Nephron (organoid): Measurements from ENCODE around the gene IL31.

Source experiments
- H3K27ac Mint-ChIP-seq, 3 experiments: 2 replicates each; pipeline ENCODE4 v1.8.0; 2020; ENCODE audit warnings: mixed read lengths in 3 of 3, mild to moderate bottlenecking in 2 of 3, moderate library complexity in 1 of 3
- H3K27me3 Mint-ChIP-seq: 2 replicates; pipeline ENCODE4 v1.8.0; 2021; ENCODE audit warnings: low read depth, mild to moderate bottlenecking, moderate library complexity, mixed read lengths
- H3K36me3 Mint-ChIP-seq: 2 replicates; pipeline ENCODE4 v1.8.0; 2020; ENCODE audit warnings: low read depth, mixed read lengths
- H3K4me1 Mint-ChIP-seq: 2 replicates; pipeline ENCODE4 v1.8.0; 2020; ENCODE audit warnings: mixed read lengths
- H3K4me3 Mint-ChIP-seq, 3 experiments: 2 replicates each; pipeline ENCODE4 v1.8.0; 2020; ENCODE audit warnings: mild to moderate bottlenecking in 3 of 3, mixed read lengths in 3 of 3, moderate library complexity in 2 of 3
- H3K9me3 Mint-ChIP-seq: 2 replicates; pipeline ENCODE4 v1.8.0; 2020; ENCODE audit warnings: mixed read lengths
- TF ChIP-seq, protein P1 (sequence below), 3 experiments: fragments of 200-600 bp; sonication (generic); IDR thresholded peaks; one replicate each; pipeline ENCODE4 v1.5.0; 2021; ENCODE audit warnings: antibody characterized with exemption in 3 of 3; ENCODE audit not compliant: unreplicated experiment in 3 of 3

Gene IL31

DNA sequence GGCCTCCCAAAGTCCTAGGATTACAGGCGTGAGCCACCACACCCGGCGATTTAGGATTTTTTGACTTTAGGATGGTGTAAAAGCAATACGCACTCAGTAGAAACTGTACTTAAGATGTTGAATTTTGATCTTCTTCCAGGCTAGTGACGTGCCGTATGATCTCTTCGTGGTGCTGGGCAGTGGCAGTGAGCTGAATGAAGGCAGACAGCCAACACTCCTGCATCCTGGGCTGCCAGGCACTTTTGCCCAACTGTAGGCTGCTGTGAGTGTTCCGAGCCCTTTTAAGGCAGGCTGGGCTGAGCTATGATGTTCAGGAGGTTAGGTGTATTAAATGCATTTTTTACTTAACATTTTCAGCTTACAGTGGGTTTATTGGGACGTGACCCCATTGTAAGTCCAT is 21.3 kb downstream of the IL31 start:
- TF ChIP-seq, protein P1, sequence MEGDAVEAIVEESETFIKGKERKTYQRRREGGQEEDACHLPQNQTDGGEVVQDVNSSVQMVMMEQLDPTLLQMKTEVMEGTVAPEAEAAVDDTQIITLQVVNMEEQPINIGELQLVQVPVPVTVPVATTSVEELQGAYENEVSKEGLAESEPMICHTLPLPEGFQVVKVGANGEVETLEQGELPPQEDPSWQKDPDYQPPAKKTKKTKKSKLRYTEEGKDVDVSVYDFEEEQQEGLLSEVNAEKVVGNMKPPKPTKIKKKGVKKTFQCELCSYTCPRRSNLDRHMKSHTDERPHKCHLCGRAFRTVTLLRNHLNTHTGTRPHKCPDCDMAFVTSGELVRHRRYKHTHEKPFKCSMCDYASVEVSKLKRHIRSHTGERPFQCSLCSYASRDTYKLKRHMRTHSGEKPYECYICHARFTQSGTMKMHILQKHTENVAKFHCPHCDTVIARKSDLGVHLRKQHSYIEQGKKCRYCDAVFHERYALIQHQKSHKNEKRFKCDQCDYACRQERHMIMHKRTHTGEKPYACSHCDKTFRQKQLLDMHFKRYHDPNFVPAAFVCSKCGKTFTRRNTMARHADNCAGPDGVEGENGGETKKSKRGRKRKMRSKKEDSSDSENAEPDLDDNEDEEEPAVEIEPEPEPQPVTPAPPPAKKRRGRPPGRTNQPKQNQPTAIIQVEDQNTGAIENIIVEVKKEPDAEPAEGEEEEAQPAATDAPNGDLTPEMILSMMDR (IDR thresholded peaks at IDR 0.05; ENCODE audit: unreplicated experiment in 3 of 3) = no peak
- H3K36me3 Mint-ChIP-seq = no peaks in the 10 kb centered on the region
- H3K27ac Mint-ChIP-seq = no peak overlapping the region
- H3K4me1 Mint-ChIP-seq = no peaks in the 10 kb centered on the region
- no peaks in the 10 kb centered on the region for H3K27me3 Mint-ChIP-seq
- H3K4me3 Mint-ChIP-seq = no peak overlapping the region
- H3K9me3 Mint-ChIP-seq = no peaks in the 10 kb centered on the region

- no peaks in the 10 kb centered on the region for H3K4me1 Mint-ChIP-seq
Measured at GRCh38 chr12:122150127-122150681, 23.8 kb downstream of the IL31 start.

GRCh38 chr12:122148657-122149056 is 25.4 kb downstream of the IL31 start:
- TF ChIP-seq, protein P1 (IDR thresholded peaks at IDR 0.05; ENCODE audit: unreplicated experiment in 3 of 3) = no peak
- Mint-ChIP-seq H3K4me1 (no peaks in the 10 kb centered on the region), H3K4me3 (no peak overlapping the region), H3K27me3 (no peaks in the 10 kb centered on the region), H3K36me3 (peaks cover 9% of the 10 kb centered on the region), H3K9me3 (no peaks in the 10 kb centered on the region), H3K27ac (peak overlapping the region in 1 of 3 experiments; percentile 26)

More at GRCh38 chr12:122150127-122150681, 23.8 kb downstream of the IL31 start:
- TF ChIP-seq, protein P1 (IDR thresholded peaks at IDR 0.05; ENCODE audit: unreplicated experiment in 3 of 3) = no peak
- H3K36me3 Mint-ChIP-seq = peaks cover 2% of the 10 kb centered on the region
- no peak overlapping the region for H3K4me3 Mint-ChIP-seq
- no peak overlapping the region for H3K27ac Mint-ChIP-seq
- H3K9me3 Mint-ChIP-seq = no peaks in the 10 kb centered on the region
- no peaks in the 10 kb centered on the region for H3K27me3 Mint-ChIP-seq

DNA sequence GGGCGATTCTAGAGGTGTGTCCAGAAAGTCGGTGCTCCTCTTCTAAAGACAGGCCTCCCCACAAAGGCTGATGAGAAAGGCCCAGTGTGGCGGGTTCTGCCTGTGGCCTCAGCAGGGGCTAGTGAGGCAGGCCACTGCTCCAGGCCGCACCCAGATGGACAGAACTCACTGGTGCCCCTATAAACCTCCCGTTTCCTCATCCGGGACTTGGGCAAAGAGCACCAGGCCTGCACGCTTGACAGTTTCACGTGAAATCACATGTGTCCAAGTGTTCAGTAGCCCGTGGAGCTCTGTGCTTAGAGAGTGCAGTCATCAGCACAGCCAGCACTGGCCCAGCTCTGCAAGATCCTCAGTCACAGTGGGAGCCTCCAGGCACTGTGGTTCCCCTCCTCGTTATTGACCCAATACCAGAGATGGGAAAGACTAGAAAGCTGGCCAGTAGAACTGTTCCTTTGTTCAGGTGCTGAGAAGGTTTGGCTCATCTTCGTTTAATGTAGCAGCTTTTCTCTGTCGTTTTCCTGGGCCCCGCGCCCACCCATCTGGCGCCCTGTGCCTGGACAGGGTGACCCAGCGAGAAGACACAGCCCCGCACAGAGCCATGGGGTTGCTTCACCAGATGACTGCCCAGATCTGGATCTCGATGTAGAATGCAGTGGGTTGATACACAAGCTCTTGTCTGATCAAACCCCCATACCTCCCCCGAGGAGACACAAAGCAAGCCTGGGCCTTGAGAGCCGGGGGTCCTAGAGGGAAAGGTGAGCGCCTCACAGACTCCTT is 26.3 kb downstream of the IL31 start:
- no peak overlapping the region for H3K4me3 Mint-ChIP-seq
- no peaks in the 10 kb centered on the region for H3K4me1 Mint-ChIP-seq
- no peaks in the 10 kb centered on the region for H3K9me3 Mint-ChIP-seq
- no peaks in the 10 kb centered on the region for H3K27me3 Mint-ChIP-seq
- TF ChIP-seq, protein P1 (IDR thresholded peaks at IDR 0.05; ENCODE audit: unreplicated experiment in 3 of 3) = no peak
- peaks cover 18% of the 10 kb centered on the region for H3K36me3 Mint-ChIP-seq
- H3K27ac Mint-ChIP-seq = no peak overlapping the region

DNA sequence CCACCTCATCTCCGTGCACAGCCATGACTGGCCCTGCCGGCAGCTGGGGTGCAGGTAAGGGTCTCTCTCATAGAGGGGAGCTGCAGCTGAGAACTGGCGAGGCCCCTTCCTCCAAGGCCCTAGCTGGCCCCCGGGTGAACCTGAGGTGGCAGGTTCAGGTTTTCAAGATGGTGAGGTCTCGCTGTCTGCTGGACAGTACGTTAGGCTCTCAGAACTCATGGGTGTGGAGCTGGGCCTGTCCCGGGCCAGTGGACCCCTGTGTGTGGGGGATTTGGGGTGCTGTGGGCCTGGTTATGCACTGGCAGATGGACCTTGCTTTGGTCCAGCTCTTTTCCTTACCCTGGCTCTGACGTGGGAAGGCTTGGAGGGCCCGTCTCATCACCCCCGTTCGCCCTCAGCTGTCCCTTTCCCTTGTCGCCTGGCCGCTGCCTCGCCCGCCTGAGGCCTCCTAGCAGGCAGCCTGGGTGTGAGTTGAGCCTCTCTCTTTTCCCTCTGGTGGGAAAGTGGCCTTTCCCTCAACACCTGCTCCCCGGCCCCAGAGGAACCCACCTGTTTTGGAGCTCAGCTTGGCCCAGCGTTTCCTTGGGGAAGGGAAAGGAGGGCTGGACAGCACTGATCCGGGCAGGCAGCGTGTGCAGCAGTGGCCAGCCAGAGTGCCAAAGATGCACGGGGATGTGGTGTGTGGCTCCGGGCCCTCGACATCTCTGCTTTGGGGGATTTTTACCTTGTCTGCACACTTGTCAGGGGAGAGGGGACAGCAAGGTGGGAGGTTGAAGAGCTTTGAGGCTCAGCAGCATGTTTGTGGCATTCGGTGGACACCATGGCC is 28.3 kb downstream of the IL31 start:
- TF ChIP-seq, protein P1 (IDR thresholded peaks at IDR 0.05; ENCODE audit: unreplicated experiment in 3 of 3) = no peak
- Mint-ChIP-seq H3K9me3 (no peaks in the 10 kb centered on the region), H3K27me3 (no peaks in the 10 kb centered on the region), H3K4me3 (no peak overlapping the region), H3K36me3 (peaks cover 36% of the 10 kb centered on the region), H3K27ac (no peak overlapping the region), H3K4me1 (no peaks in the 10 kb centered on the region)
